C4-2B (cell line): ENCODE data around the gene MEF2D.

Experiments used
- H3K27ac ChIP-seq: fragments of 450-650 bp; 2 replicates; pipeline ENCODE4 v1.5.1; 2017
- CTCF ChIP-seq: fragments of 450-650 bp; conservative IDR thresholded peaks from 2 replicates; pipeline ENCODE4 v1.5.1; 2017; ENCODE audit warnings: mild to moderate bottlenecking
- ZFX ChIP-seq: fragments of 450-650 bp; IDR thresholded peaks from 2 replicates; pipeline ENCODE4 v1.6.1; 2017

Gene MEF2D

GRCh38 chr1:156479093-156480015, 21.2 kb downstream of the MEF2D start:
- TF ChIP-seq CTCF (no peak), ZFX (no peak)
- H3K27ac ChIP-seq, result no peak overlapping the region

- TF ChIP-seq CTCF (no peak), ZFX (no peak)
- no peak overlapping the region for H3K27ac ChIP-seq
Observed at GRCh38 chr1:156478250-156478627, 22.3 kb downstream of the MEF2D start.

- TF ChIP-seq ZFX, result no peak
- no peak overlapping the region; the same call in 1 of the 2 replicates for H3K27ac ChIP-seq
Observed at GRCh38 chr1:156477526-156478249, 22.9 kb downstream of the MEF2D start.

GRCh38 chr1:156476501-156477298, 23.9 kb downstream of the MEF2D start:
- peak overlapping the region; percentile 3; the same call in 1 of the 2 replicates for H3K27ac ChIP-seq
- no peak for TF ChIP-seq ZFX
- no peak for TF ChIP-seq CTCF

GRCh38 chr1:156475568-156476500, 24.7 kb downstream of the MEF2D start:
- no peak for TF ChIP-seq CTCF
- TF ChIP-seq ZFX, result no peak

GRCh38 chr1:156474966-156475365, 25.6 kb downstream of the MEF2D start:
- no peak overlapping the region for H3K27ac ChIP-seq
- no peak for TF ChIP-seq ZFX
- TF ChIP-seq CTCF, result no peak

More at GRCh38 chr1:156475568-156476500, 24.7 kb downstream of the MEF2D start:
- H3K27ac ChIP-seq, result peak overlapping the region; percentile 3; the same call in 1 of the 2 replicates
